ENCODE measurements around the gene GSTA2. TPM values are rescaled to one million over a fixed set of nuclear protein-coding genes. Genes with fewer than 3 reads are reported as not detected.
"Not testable (repeated sequence)": the region's sequence is repeated elsewhere in the genome, so short reads cannot be mapped to it uniquely, and the experiment has no call there.

The GSTA2 gene
- total RNA-seq, 1 experiment from 2014 or later = not detected

GRCh38 chr6:52786249-52786956 lies 23.1 kb upstream of the GSTA2 start (continued):
- TF ChIP-seq ZNF263 (CRISPR knock-in tag; IDR thresholded peaks at IDR 0.05; ENCODE audit: low read depth) (no peak), MLX (CRISPR knock-in tag; IDR thresholded peaks at IDR 0.05) (no peak), SMAD3 (CRISPR knock-in tag; IDR thresholded peaks at IDR 0.05; ENCODE audit: borderline replicate concordance) (no peak), PREB (CRISPR knock-in tag; IDR thresholded peaks at IDR 0.05; ENCODE audit: borderline replicate concordance) (no peak), SMAD4 (CRISPR knock-in tag; IDR thresholded peaks at IDR 0.05) (no peak)

GRCh38 chr6:52782696-52783274 lies 19.5 kb upstream of the GSTA2 start:
- H3K27me3 Mint-ChIP-seq (ENCODE audit: low read depth); H3K4me1 Mint-ChIP-seq; H3K27ac Mint-ChIP-seq; CTCF ChIA-PET; POLR2A ChIA-PET; H3K36me3 Mint-ChIP-seq; H3K4me3 Mint-ChIP-seq; DNase-seq (ENCODE audit: low spot score); ATAC-seq: not testable (repeated sequence)
- H3K9me3 Mint-ChIP-seq = peaks cover 18% of the 10 kb centered on the region

- DNase-seq (ENCODE audit: low spot score); H3K4me3 Mint-ChIP-seq; H3K4me1 Mint-ChIP-seq; H3K27me3 Mint-ChIP-seq (ENCODE audit: low read depth); H3K27ac Mint-ChIP-seq; CTCF ChIA-PET; ATAC-seq; POLR2A ChIA-PET; H3K36me3 Mint-ChIP-seq: not testable (repeated sequence)
- H3K9me3 Mint-ChIP-seq = peaks cover 19% of the 10 kb centered on the region
Measured at GRCh38 chr6:52782209-52782608, 18.9 kb upstream of the GSTA2 start.

- ChIA-PET POLR2A (no interaction called here), CTCF (no interaction called here)
- Mint-ChIP-seq H3K4me3 (no peak overlapping the region), H3K27ac (no peak overlapping the region), H3K4me1 (peaks cover 2% of the 10 kb centered on the region; the same call in 1 of the 2 replicates), H3K27me3 (ENCODE audit: low read depth) (no peaks in the 10 kb centered on the region), H3K36me3 (peaks cover 23% of the 10 kb centered on the region), H3K9me3 (peaks cover 29% of the 10 kb centered on the region)
- ATAC-seq (no peak), DNase-seq (ENCODE audit: low spot score) (no peak)
- TF ChIP-seq ARID4B (CRISPR knock-in tag; IDR thresholded peaks at IDR 0.05; ENCODE audit: borderline replicate concordance) (no peak), MAX (CRISPR knock-in tag; IDR thresholded peaks at IDR 0.05) (no peak), NR3C1 (CRISPR knock-in tag; conservative IDR thresholded peaks at IDR 0.05; ENCODE audit: low read depth) (no peak), ZNF416 (CRISPR knock-in tag; IDR thresholded peaks at IDR 0.05) (no peak), FOXP1 (CRISPR knock-in tag; IDR thresholded peaks at IDR 0.05; ENCODE audit: borderline replicate concordance) (no peak), SMAD4 (CRISPR knock-in tag; IDR thresholded peaks at IDR 0.05) (no peak), SP1 (CRISPR knock-in tag; conservative IDR thresholded peaks at IDR 0.05) (no peak), OVOL2 (CRISPR knock-in tag; IDR thresholded peaks at IDR 0.05; ENCODE audit: borderline replicate concordance) (no peak), NR2C2 (CRISPR knock-in tag; IDR thresholded peaks at IDR 0.05) (no peak), SOX15 (CRISPR knock-in tag; IDR thresholded peaks at IDR 0.05) (no peak), MLX (CRISPR knock-in tag; IDR thresholded peaks at IDR 0.05) (no peak), E2F4 (CRISPR knock-in tag; IDR thresholded peaks at IDR 0.05; ENCODE audit: borderline replicate concordance, low read depth) (no peak), E2F5 (CRISPR knock-in tag; IDR thresholded peaks at IDR 0.05) (no peak)
Measured at GRCh38 chr6:52779237-52779636, 16.0 kb upstream of the GSTA2 start.

- ATAC-seq; CTCF ChIA-PET; H3K4me3 Mint-ChIP-seq; DNase-seq (ENCODE audit: low spot score); POLR2A ChIA-PET; H3K27ac Mint-ChIP-seq; H3K27me3 Mint-ChIP-seq (ENCODE audit: low read depth); H3K4me1 Mint-ChIP-seq: not testable (repeated sequence)
- H3K36me3 Mint-ChIP-seq = peaks cover 23% of the 10 kb centered on the region
- peaks cover 23% of the 10 kb centered on the region for H3K9me3 Mint-ChIP-seq
Measured at GRCh38 chr6:52776711-52777351, 13.6 kb upstream of the GSTA2 start.
